MM.1S (cell line): ENCODE data around the gene FOXQ1.

ENCODE experiments used
- DNase-seq: peaks from one replicate; pipeline ENCODE4 v3.0.0-alpha.2; 2015
- H2AFZ ChIP-seq: fragments of 300-600 bp; sonication (generic); 2 replicates; pipeline ENCODE4 v1.6.0; 2016; ENCODE audit warnings: antibody characterized with exemption, low read length
- H3F3A ChIP-seq: fragments of 300-600 bp; sonication (generic); 2 replicates; pipeline ENCODE4 v1.6.1; 2016; ENCODE audit warnings: mild to moderate bottlenecking, antibody characterized with exemption, low read length, moderate library complexity, mixed read lengths; ENCODE audit not compliant: insufficient read depth
- H3K27ac ChIP-seq: fragments of 300-600 bp; sonication (generic); 2 replicates; pipeline ENCODE4 v1.5.1; 2016; ENCODE audit warnings: mild to moderate bottlenecking, low read length
- H3K27me3 ChIP-seq: fragments of 300-600 bp; sonication (generic); replicated peaks from 2 replicates; pipeline ENCODE4 v1.6.0; 2016; ENCODE audit warnings: low read length; ENCODE audit not compliant: insufficient read depth
- H3K36me3 ChIP-seq: fragments of 300-600 bp; sonication (generic); replicated peaks from 2 replicates; pipeline ENCODE4 v1.6.1; 2016; ENCODE audit warnings: mild to moderate bottlenecking, low read length, mixed read lengths; ENCODE audit not compliant: insufficient read depth
- H3K4me1 ChIP-seq: fragments of 300-600 bp; sonication (generic); 2 replicates; pipeline ENCODE4 v1.6.1; 2016; ENCODE audit warnings: low read length, mixed read lengths
- H3K4me2 ChIP-seq: fragments of 300-600 bp; sonication (generic); 2 replicates; pipeline ENCODE4 v1.6.0; 2016; ENCODE audit warnings: low read depth, low read length
- H3K4me3 ChIP-seq: fragments of 300-600 bp; sonication (generic); 2 replicates; pipeline ENCODE4 v1.5.1; 2016; ENCODE audit warnings: low read length, mixed read lengths
- H3K79me2 ChIP-seq: fragments of 300-600 bp; sonication (generic); 2 replicates; pipeline ENCODE4 v1.6.1; 2016; ENCODE audit warnings: mixed run types, low read length, mixed read lengths
- H3K9ac ChIP-seq: fragments of 300-600 bp; sonication (generic); 2 replicates; pipeline ENCODE4 v1.6.1; 2016; ENCODE audit warnings: low read length, mixed read lengths
- H3K9me2 ChIP-seq: fragments of 300-600 bp; sonication (generic); replicated peaks from 2 replicates; pipeline ENCODE4 v1.6.1; 2016; ENCODE audit warnings: mild to moderate bottlenecking, low read length, mixed read lengths; ENCODE audit not compliant: insufficient read depth
- H3K9me3 ChIP-seq: fragments of 300-600 bp; sonication (generic); replicated peaks from 2 replicates; pipeline ENCODE4 v1.6.1; 2016; ENCODE audit warnings: mild to moderate bottlenecking, low read length, mixed read lengths; ENCODE audit not compliant: insufficient read depth
- H4K20me1 ChIP-seq: fragments of 300-600 bp; sonication (generic); 2 replicates; pipeline ENCODE4 v1.6.1; 2016; ENCODE audit warnings: mild to moderate bottlenecking, low read length, moderate library complexity, mixed read lengths; ENCODE audit not compliant: insufficient read depth
- CTCF ChIP-seq: fragments of 300-600 bp; sonication (generic); IDR thresholded peaks from 2 replicates; pipeline ENCODE4 v1.5.1; 2016; ENCODE audit warnings: antibody characterized with exemption, low read length, mixed read lengths
- EZH2 ChIP-seq: fragments of 300-600 bp; sonication (generic); optimal IDR thresholded peaks from 2 replicates; pipeline ENCODE3; 2017; ENCODE audit warnings: low read depth, mild to moderate bottlenecking, antibody characterized with exemption, low read length, mixed read lengths
- EZH2phosphoT487 ChIP-seq: fragments of 300-600 bp; sonication (generic); IDR thresholded peaks from 2 replicates; pipeline ENCODE4 v1.6.1; 2018; ENCODE audit warnings: antibody characterized with exemption, low read length

The FOXQ1 gene

GRCh38 chr6:1336246-1336843 lies 24.4 kb downstream of the FOXQ1 start:
- Histone ChIP-seq H4K20me1 (no peaks in the 10 kb centered on the region), H3K27me3 (no peaks in the 10 kb centered on the region), H3K4me2 (no peak overlapping the region), H3K36me3 (no peaks in the 10 kb centered on the region), H3K79me2 (no peaks in the 10 kb centered on the region), H2AFZ (no peak overlapping the region), H3F3A (no peaks in the 10 kb centered on the region), H3K9me3 (no peaks in the 10 kb centered on the region), H3K4me3 (no peak overlapping the region), H3K4me1 (no peaks in the 10 kb centered on the region), H3K9me2 (no peaks in the 10 kb centered on the region), H3K9ac (no peak overlapping the region), H3K27ac (no peak overlapping the region)
- DNase-seq = peak; percentile 31
- TF ChIP-seq EZH2phosphoT487 (no peak), CTCF (peak; percentile 46)

- H3K27me3 ChIP-seq = no peaks in the 10 kb centered on the region
- H3K79me2 ChIP-seq = no peaks in the 10 kb centered on the region
- no peak overlapping the region for H3K4me2 ChIP-seq
- DNase-seq = no peak
- H3K4me3 ChIP-seq = no peak overlapping the region
- no peaks in the 10 kb centered on the region for H3K4me1 ChIP-seq
- H3K9me2 ChIP-seq = no peaks in the 10 kb centered on the region
- TF ChIP-seq EZH2 (no peak), CTCF (no peak)
- no peaks in the 10 kb centered on the region for H3F3A ChIP-seq
- H3K9me3 ChIP-seq = no peaks in the 10 kb centered on the region
- no peaks in the 10 kb centered on the region for H3K36me3 ChIP-seq
- H2AFZ ChIP-seq = no peak overlapping the region
- no peak overlapping the region for H3K9ac ChIP-seq
- H3K27ac ChIP-seq = no peak overlapping the region
- H4K20me1 ChIP-seq = no peaks in the 10 kb centered on the region
Observed at GRCh38 chr6:1337791-1338190, 25.9 kb downstream of the FOXQ1 start.

- H3K27me3 ChIP-seq = no peaks in the 10 kb centered on the region
- no peaks in the 10 kb centered on the region for H3K4me1 ChIP-seq
- DNase-seq = no peak
- TF ChIP-seq EZH2 (no peak), CTCF (no peak), EZH2phosphoT487 (no peak)
- H3K79me2 ChIP-seq = no peaks in the 10 kb centered on the region
- no peaks in the 10 kb centered on the region for H3K9me2 ChIP-seq
- no peak overlapping the region for H3K27ac ChIP-seq
- no peaks in the 10 kb centered on the region for H4K20me1 ChIP-seq
- no peaks in the 10 kb centered on the region for H3K36me3 ChIP-seq
- H3K9me3 ChIP-seq = 0 out of 2 replicates have a peak, but pooled peaks cover under 1% of the 10 kb centered on the region
- H3K4me2 ChIP-seq = no peak overlapping the region
- H3F3A ChIP-seq = no peaks in the 10 kb centered on the region
- no peak overlapping the region for H3K4me3 ChIP-seq
- H3K9ac ChIP-seq = no peak overlapping the region
- no peak overlapping the region for H2AFZ ChIP-seq
Observed at GRCh38 chr6:1346101-1346500, 34.2 kb downstream of the FOXQ1 start.
